Loucy (cell line): ENCODE data around the gene TMEM250.

ENCODE experiments used
- H2AFZ ChIP-seq: fragments of 200-600 bp; sonication (generic); 2 replicates; pipeline ENCODE4 v1.6.0; 2016; ENCODE audit warnings: antibody characterized with exemption, mild to moderate bottlenecking, low read length, moderate library complexity
- H3F3A ChIP-seq: fragments of 200-600 bp; 2 replicates; pipeline ENCODE4 v1.6.0; 2016; ENCODE audit warnings: antibody characterized with exemption, low read depth, mild to moderate bottlenecking
- H3K27me3 ChIP-seq: fragments of 200-600 bp; sonication (generic); 2 replicates; pipeline ENCODE4 v1.6.1; 2014; ENCODE audit warnings: low read length, mild to moderate bottlenecking; ENCODE audit not compliant: insufficient read depth, poor library complexity, severe bottlenecking
- H3K36me3 ChIP-seq: fragments of 200-600 bp; sonication (generic); 2 replicates; pipeline ENCODE4 v1.6.1; 2016; ENCODE audit warnings: low read length; ENCODE audit not compliant: insufficient read depth
- H3K4me1 ChIP-seq: fragments of 200-600 bp; sonication (generic); 2 replicates; pipeline ENCODE4 v1.5.1; 2014; ENCODE audit warnings: low read length, mild to moderate bottlenecking; ENCODE audit not compliant: insufficient read depth, poor library complexity, severe bottlenecking
- H3K4me2 ChIP-seq: fragments of 200-600 bp; sonication (generic); 2 replicates; pipeline ENCODE4 v1.6.0; 2014; ENCODE audit warnings: antibody characterized with exemption, low read length, low read depth, mild to moderate bottlenecking; ENCODE audit not compliant: poor library complexity, severe bottlenecking
- H3K4me3 ChIP-seq: fragments of 200-600 bp; sonication (generic); 2 replicates; pipeline ENCODE4 v1.5.1; 2014; ENCODE audit warnings: low read length, mild to moderate bottlenecking, mixed read lengths; ENCODE audit not compliant: poor library complexity, severe bottlenecking
- H3K79me2 ChIP-seq: fragments of 200-600 bp; sonication (generic); 2 replicates; pipeline ENCODE4 v1.6.1; 2014; ENCODE audit warnings: low read length; ENCODE audit not compliant: insufficient read depth
- H3K9ac ChIP-seq: fragments of 200-600 bp; sonication (generic); 2 replicates; pipeline ENCODE4 v1.6.0; 2014; ENCODE audit warnings: mild to moderate bottlenecking, low read depth, low read length, moderate library complexity; ENCODE audit not compliant: poor library complexity, severe bottlenecking
- H3K9me2 ChIP-seq: fragments of 200-600 bp; sonication (generic); replicated peaks from 2 replicates; pipeline ENCODE4 v1.6.1; 2016; ENCODE audit warnings: low read depth, low read length, mixed read lengths
- H3K9me3 ChIP-seq: fragments of 200-600 bp; sonication (generic); 2 replicates; pipeline ENCODE4 v1.6.1; 2014; ENCODE audit warnings: mild to moderate bottlenecking, antibody characterized with exemption, low read length, low read depth; ENCODE audit not compliant: insufficient read depth
- H4K20me1 ChIP-seq: fragments of 200-600 bp; sonication (generic); 2 replicates; pipeline ENCODE4 v1.6.0; 2014; ENCODE audit warnings: antibody characterized with exemption, low read length, mild to moderate bottlenecking; ENCODE audit not compliant: insufficient read depth, poor library complexity, severe bottlenecking
- CTCF ChIP-seq: fragments of 200-600 bp; sonication (generic); conservative IDR thresholded peaks from 2 replicates; pipeline ENCODE4 v1.5.1; 2014; ENCODE audit warnings: mild to moderate bottlenecking, antibody characterized with exemption, low read length
- EZH2phosphoT487 ChIP-seq: fragments of 200-600 bp; IDR thresholded peaks from 2 replicates; pipeline ENCODE4 v1.6.1; 2018; ENCODE audit warnings: antibody characterized with exemption, mild to moderate bottlenecking, moderate library complexity, borderline replicate concordance

Gene TMEM250

DNA sequence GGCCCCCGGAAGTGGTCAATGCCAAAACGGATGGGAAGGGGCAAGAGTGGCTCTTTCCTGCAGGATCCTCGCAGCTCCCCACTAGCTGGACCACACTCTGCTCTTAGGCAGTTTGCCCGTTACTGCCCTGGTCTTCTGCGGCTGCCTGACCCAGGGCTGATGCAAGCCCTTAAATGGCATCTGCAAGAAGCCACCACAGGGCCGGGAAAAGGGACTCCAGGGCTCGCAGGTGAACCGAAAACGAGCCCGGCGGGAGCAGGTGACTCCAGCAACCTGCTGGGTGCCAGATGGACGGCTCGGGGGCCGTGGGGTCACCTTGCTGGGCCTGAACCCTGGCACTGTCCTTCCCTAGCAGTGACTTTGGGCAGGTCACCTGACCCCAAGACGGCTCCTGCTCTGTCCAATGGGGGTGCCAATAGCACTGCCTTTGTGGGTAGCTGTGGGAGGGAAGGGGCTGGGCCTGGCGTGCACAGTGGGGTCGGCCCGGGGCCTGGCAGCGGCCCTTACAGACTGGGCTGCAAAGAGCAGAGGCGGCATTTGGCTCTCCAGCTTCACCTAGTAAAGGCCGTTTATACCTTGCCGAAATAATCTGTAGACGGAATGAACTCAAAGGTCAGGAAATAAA lies 1.3 kb downstream of the TMEM250 start:
- no peaks in the 10 kb centered on the region for H3K9me2 ChIP-seq
- no peak overlapping the region; the same call in 1 of the 2 replicates for H2AFZ ChIP-seq
- H3K4me2 ChIP-seq: peak overlapping the region; percentile 75
- no peaks in the 10 kb centered on the region for H3F3A ChIP-seq
- H3K9me3 ChIP-seq: no peaks in the 10 kb centered on the region
- H3K4me1 ChIP-seq: peaks cover 18% of the 10 kb centered on the region
- no peaks in the 10 kb centered on the region for H3K27me3 ChIP-seq
- H4K20me1 ChIP-seq: peaks cover 6% of the 10 kb centered on the region
- H3K4me3 ChIP-seq: peak overlapping the region; percentile 77
- peaks cover 47% of the 10 kb centered on the region for H3K79me2 ChIP-seq
- H3K36me3 ChIP-seq: no peaks in the 10 kb centered on the region
- H3K9ac ChIP-seq: peak overlapping the region; percentile 99
- TF ChIP-seq CTCF (no peak), EZH2phosphoT487 (no peak)

GRCh38 chr9:136116360-136117098 lies 2.1 kb downstream of the TMEM250 start:
- TF ChIP-seq CTCF (no peak), EZH2phosphoT487 (no peak)
- H3K9ac ChIP-seq: peak overlapping the region; percentile 99
- H2AFZ ChIP-seq: no peak overlapping the region
- no peaks in the 10 kb centered on the region for H3K9me2 ChIP-seq
- no peaks in the 10 kb centered on the region for H3K36me3 ChIP-seq
- peak overlapping the region; percentile 75 for H3K4me2 ChIP-seq
- peaks cover 22% of the 10 kb centered on the region for H3K4me1 ChIP-seq
- peak overlapping the region; percentile 77 for H3K4me3 ChIP-seq
- H4K20me1 ChIP-seq: peaks cover 6% of the 10 kb centered on the region
- peaks cover 47% of the 10 kb centered on the region for H3K79me2 ChIP-seq
- no peaks in the 10 kb centered on the region for H3K9me3 ChIP-seq
- H3F3A ChIP-seq: no peaks in the 10 kb centered on the region
- H3K27me3 ChIP-seq: no peaks in the 10 kb centered on the region

DNA sequence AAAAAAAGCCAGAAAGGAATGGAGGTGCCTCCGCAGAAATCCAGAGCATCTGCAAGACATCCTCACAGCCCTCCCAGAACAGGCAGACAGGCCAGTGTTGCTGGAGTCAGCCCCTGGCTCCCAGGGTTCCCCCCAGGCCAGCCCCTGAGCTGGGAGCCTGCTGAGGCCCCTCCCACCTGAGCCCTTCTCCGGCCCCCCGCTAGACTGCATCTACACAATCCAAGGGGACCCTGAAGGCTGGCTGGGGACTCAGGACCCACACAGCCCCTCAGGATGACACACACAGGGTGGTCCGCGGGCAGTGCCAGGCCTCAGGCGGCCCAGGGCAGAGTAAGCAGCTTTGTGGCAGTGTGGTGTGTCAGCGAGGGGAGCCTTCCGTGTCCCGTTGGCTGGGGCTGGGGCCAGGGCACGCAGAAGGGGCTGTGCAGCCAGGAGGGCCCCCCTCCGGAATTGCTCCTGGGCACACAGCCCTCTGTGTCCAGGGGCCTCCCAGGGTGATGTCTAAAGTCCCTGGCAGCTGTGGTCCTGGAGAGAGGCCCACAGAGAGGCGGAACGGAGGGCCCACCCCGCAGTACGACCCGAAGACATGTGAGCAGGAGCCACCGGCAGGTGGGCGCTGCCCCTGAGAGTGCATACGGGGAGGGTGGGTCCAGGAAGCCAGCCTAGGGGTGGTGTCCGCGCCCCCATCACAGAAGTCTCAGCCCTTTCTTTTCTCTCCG lies 2.9 kb downstream of the TMEM250 start:
- Histone ChIP-seq H3K9ac (no peak overlapping the region), H2AFZ (no peak overlapping the region), H4K20me1 (peaks cover 6% of the 10 kb centered on the region), H3K4me2 (no peak overlapping the region), H3K27me3 (no peaks in the 10 kb centered on the region), H3K79me2 (peaks cover 50% of the 10 kb centered on the region), H3K36me3 (no peaks in the 10 kb centered on the region), H3F3A (no peaks in the 10 kb centered on the region), H3K4me3 (no peak overlapping the region), H3K4me1 (peaks cover 29% of the 10 kb centered on the region), H3K9me2 (no peaks in the 10 kb centered on the region), H3K9me3 (no peaks in the 10 kb centered on the region)
- no peak for TF ChIP-seq EZH2phosphoT487
- no peak for TF ChIP-seq CTCF
